GM19035 (cell line): Measurements from ENCODE around the gene CLK3.
"Not testable (repeated sequence)": the region's sequence is repeated elsewhere in the genome, so short reads cannot be mapped to it uniquely, and the experiment has no call there.

ENCODE experiments used
- ATAC-seq: cut with Tn5 transposase; IDR thresholded peaks from one replicate; pipeline ENCODE4 v1.9.1; 2021; ENCODE audit not compliant: unreplicated experiment

Gene CLK3

GRCh38 chr15:74641151-74641550, 25.5 kb downstream of the CLK3 start:
- no peak for ATAC-seq

GRCh38 chr15:74642348-74642733, 26.7 kb downstream of the CLK3 start:
- no peak for ATAC-seq

GRCh38 chr15:74642734-74643664, 27.4 kb downstream of the CLK3 start:
- no peak for ATAC-seq

GRCh38 chr15:74643665-74644204, 28.1 kb downstream of the CLK3 start:
- no peak for ATAC-seq

GRCh38 chr15:74646480-74646879, 30.8 kb downstream of the CLK3 start:
- no peak for ATAC-seq

DNA sequence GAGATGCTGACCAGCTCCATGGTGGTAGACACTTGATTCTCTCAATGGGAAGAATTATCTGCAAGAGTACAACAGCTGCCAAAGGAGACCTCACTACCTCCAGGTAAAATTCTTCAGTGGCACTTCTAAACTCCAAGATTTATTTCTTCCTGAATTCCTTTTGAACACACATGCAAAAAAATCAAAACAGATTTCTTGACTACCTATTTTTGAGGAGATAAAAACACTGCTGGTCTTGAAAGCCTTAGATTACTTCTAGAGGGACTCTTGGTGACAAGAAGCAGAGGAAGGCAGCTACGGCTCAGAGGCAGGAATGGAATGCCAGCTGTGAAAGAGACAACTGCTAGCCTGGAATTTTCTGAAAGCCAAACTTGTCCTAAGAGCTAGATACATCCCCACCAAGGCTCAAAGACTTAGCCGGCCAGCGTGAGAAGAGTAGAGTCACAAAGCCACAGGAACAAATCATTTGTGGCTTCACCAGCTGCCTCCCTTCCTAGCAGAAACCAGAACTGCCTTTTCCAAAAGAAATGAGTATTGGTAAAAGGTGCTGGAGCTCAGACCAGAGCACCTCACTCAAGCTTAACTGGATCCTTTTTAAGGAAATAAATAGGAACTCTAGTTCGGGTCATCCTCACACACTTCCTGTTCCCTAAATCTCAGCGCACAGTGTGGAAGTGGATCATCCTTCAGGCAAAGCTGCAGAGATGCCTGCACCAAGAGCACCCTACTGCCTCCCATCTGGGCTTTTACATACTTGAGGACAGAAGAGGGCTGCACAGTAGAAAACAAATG, 32.6 kb downstream of the CLK3 start:
- ATAC-seq, result no peak

GRCh38 chr15:74651242-74651741, 35.7 kb downstream of the CLK3 start:
- no peak for ATAC-seq

GRCh38 chr15:74653426-74654102, 37.9 kb downstream of the CLK3 start:
- no peak for ATAC-seq

DNA sequence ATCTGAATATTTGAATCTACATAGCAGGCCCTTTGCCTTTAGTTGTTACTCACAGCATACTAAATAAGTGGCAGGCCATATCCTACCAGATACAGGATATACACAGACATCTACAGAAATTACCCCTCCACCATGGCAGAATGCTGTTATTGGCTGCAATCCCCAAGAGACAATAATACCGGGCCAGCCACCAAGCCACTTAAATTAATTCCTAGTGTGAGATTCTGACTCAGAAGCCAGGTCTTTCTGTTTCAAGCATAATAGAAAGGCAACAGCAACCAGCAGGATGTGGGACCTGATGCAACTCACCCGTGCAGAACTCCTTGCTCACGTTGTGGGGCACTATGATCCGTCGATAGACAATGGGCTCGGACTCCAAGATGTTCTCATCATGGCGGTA, 39.8 kb downstream of the CLK3 start:
- no peak for ATAC-seq

DNA sequence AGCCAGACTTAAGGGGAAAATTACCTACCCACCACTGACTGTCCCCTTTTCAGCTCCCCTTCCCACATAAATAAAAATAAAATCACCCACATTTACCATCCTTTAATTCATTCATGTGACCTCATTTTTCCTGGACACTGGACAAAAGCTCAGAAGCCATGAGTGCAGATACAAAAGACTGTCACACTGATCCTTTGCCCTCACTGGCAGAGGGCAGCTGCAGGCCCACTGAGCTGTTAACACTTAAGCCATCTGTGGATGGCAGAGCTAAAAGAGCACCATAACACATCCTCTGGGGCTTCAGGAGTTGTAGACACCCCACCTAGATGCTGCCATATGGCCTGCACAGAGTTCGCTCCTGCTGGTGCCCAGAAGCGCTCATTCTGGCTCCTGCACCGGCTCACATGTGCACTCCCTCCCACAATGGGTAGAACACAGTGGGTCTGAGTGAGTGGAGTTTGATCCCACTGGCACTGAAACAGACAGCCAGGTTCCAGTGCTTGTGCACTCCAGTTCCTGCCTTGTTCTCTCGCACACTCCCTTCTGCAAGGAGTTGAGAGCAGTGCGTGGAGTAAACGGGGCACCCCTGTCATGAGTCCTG, 41.4 kb downstream of the CLK3 start:
- no peak for ATAC-seq

DNA sequence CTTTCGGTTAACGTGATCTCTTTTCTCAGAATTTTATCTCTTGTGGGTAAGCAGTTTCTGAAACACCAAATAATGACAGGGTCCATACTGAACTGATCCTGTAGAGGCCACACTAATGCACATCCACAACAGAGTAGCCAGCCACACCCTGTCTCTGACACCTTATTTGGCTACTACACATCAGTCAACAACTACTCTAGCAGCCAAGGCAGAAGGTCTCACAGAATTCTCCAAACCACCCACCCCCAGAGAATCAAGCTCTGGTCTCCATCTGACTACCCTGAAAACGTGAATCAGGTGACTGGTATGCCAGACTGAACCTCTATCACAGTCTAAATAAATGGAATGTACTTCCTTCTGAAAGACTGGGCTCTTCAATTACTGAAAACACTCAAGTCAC, 42.2 kb downstream of the CLK3 start:
- ATAC-seq, result no peak

GRCh38 chr15:74661280-74661679, 45.6 kb downstream of the CLK3 start:
- ATAC-seq, result not testable (repeated sequence)

DNA sequence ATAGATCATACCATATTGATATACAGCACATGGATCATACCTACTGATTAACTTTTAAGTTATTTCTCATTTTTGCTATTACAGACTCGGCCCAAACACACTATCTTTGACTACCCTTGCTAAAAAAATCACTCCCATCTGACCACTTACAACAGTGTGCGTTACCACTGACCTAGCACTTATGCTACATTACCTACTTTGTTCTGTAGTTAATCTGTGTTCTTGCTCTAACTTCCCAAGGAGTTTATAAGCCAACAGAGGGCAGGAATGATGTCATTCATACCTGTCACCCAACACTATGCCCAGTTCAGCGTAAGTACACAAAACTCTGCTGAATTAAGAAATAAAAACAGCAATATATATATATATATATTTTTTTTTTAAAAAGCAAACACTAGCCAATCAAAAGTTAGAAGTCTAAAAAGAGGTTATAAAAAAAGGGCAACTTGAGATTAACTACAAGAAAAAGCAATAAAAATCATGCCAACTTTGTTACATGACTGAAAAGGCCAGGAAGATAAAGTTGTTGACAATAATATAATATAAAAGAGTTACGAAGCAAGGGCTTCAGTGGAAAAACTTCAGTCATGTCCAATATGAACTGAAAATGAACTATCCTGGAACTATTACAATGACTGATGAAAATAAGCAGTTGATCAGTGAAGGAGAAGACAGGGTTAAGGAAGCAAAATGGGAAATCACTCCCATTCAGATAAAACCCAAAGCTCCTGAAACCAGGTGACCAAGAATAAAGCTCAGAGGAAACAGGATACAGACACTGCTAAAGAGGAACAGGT, 46.6 kb downstream of the CLK3 start:
- ATAC-seq, result no peak

DNA sequence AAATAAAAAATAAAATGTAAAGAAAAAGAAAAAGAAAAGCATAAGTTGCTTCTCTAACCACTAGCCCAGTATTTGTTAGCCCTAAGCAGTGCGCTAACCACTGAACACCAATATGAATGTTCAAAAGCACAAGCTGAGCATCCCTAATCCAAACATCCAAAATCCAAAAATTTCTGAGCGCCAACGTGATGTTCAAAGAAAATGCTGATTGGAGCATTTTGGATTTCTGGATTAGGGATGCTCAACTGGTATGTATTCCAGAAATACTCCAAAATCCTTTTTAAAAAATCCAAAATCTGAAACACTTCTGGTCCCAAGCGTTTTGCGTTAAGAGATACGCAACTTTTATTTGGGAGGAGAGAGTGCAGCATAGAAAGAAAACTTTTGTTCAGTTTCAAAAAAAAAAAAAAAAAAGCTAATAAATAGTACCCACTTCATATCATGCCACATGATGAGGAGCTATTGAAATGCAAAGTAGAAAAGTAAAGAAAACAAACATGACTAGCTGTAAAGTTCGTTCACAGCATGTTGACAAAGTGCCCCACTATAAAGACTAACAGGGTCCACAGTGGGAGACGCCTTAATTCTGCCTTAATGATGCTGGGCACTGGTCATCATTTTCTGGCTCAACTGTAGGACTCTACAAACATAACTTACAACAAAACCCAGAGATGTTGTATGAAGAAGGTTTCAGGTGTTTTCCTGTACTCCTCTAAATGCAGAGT, 47.8 kb downstream of the CLK3 start:
- ATAC-seq, result no peak

GRCh38 chr15:74664028-74664616, 48.5 kb downstream of the CLK3 start:
- ATAC-seq, result no peak

DNA sequence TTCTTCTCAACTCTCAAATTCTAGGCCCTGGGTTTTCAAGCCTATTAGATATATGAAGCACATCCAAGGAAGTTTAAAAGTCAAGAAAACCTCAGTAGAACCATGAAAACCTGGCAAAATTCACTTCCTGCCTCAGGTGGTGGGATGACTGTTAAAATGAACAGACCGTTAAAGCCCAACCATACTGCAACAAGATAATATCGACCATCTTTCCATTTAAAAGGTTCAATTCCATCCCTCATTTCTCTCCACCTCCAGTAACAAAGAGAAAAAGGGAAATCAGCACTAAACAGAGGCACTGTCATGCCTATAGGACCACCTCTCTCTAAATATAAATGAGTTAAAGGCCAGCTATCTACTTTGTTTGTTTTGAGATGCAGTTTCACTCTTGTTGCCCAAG, 49.0 kb downstream of the CLK3 start:
- ATAC-seq, result no peak

DNA sequence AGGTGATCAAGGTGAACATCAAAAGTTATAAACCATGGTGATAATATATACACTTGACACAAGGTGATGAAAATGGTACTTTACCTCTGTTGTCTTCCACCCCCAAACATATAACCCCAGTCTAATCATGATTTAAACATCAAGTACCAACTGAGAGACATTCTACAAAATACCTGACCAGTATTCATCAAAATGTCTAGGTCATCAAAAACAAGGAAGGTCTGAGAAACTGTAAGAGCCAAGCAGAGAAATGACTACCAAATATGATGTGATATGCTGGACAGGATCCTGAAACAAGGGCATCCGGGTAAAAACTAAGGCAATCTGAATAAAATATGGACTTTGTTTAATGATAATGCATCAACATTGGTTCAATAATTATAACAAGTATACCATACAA, 52.3 kb downstream of the CLK3 start:
- no peak for ATAC-seq

GRCh38 chr15:74669627-74670026, 54.0 kb downstream of the CLK3 start:
- ATAC-seq, result no peak

- no peak for ATAC-seq
Observed at GRCh38 chr15:74674161-74674560, 58.5 kb downstream of the CLK3 start.
